SK-N-SH treated with all-trans-retinoic acid at 6 μM for 48 hours (cell line): ENCODE measurements around the gene KLHL1.

Source experiments
- CSRNP3 ChIP-seq: fragments of 250-450 bp; sonication (Bioruptor Pico); IDR thresholded peaks from 2 replicates; pipeline ENCODE4 v1.5.1; 2021; ENCODE audit warnings: mild to moderate bottlenecking, moderate library complexity
- ESRRG ChIP-seq: fragments of 250-450 bp; sonication (Bioruptor Pico); IDR thresholded peaks from 2 replicates; pipeline ENCODE4 v1.6.1; 2021; ENCODE audit warnings: mild to moderate bottlenecking
- ISL1 ChIP-seq: fragments of 250-450 bp; sonication (Bioruptor Pico); IDR thresholded peaks from 2 replicates; pipeline ENCODE4 v2.1.2; 2022; ENCODE audit warnings: mild to moderate bottlenecking, moderate library complexity
- OSR1 ChIP-seq: fragments of 250-450 bp; sonication (Bioruptor Pico); IDR thresholded peaks from 2 replicates; pipeline ENCODE4 v1.8.0; 2022; ENCODE audit warnings: moderate library complexity, mild to moderate bottlenecking, inconsistent platforms
- RARB ChIP-seq: fragments of 250-450 bp; sonication (Bioruptor Pico); IDR thresholded peaks from 2 replicates; pipeline ENCODE4 v1.8.0; 2021; ENCODE audit warnings: mild to moderate bottlenecking, moderate library complexity
- SNAI2 ChIP-seq: fragments of 250-450 bp; sonication (Bioruptor Pico); IDR thresholded peaks from 2 replicates; pipeline ENCODE4 v1.5.0; 2020; ENCODE audit warnings: mild to moderate bottlenecking, moderate library complexity
- TCF4 ChIP-seq: fragments of 250-450 bp; sonication (Bioruptor Pico); IDR thresholded peaks from 2 replicates; pipeline ENCODE4 v1.8.0; 2021; ENCODE audit warnings: mild to moderate bottlenecking, moderate library complexity, borderline replicate concordance
- ZFP3 ChIP-seq: fragments of 250-450 bp; sonication (Bioruptor Pico); IDR thresholded peaks from 2 replicates; pipeline ENCODE4 v1.5.0; 2020; ENCODE audit warnings: mild to moderate bottlenecking, moderate library complexity
- ZFP30 ChIP-seq: fragments of 450-650 bp; formaldehyde crosslinking; IDR thresholded peaks from 2 replicates; pipeline ENCODE4 v1.5.0; 2022; ENCODE audit warnings: mild to moderate bottlenecking, moderate library complexity
- ZNF70 ChIP-seq: fragments of 450-650 bp; formaldehyde crosslinking; IDR thresholded peaks from 2 replicates; pipeline ENCODE4 v1.5.0; 2020; ENCODE audit warnings: mild to moderate bottlenecking, moderate library complexity
- ZNF8 ChIP-seq: fragments of 450-650 bp; formaldehyde crosslinking; IDR thresholded peaks from 2 replicates; pipeline ENCODE4 v1.5.0; 2020; ENCODE audit warnings: mild to moderate bottlenecking, moderate library complexity
- TF ChIP-seq, protein P1 (sequence below): fragments of 250-450 bp; sonication (Bioruptor Pico); IDR thresholded peaks from 2 replicates; pipeline ENCODE4 v1.5.1; 2020; ENCODE audit warnings: low read depth, mild to moderate bottlenecking, moderate library complexity
- TF ChIP-seq, protein P2 (sequence below): fragments of 250-450 bp; sonication (Bioruptor Pico); IDR thresholded peaks from 2 replicates; pipeline ENCODE4 v1.8.0; 2020; ENCODE audit warnings: mild to moderate bottlenecking, moderate library complexity, borderline replicate concordance

DNA sequence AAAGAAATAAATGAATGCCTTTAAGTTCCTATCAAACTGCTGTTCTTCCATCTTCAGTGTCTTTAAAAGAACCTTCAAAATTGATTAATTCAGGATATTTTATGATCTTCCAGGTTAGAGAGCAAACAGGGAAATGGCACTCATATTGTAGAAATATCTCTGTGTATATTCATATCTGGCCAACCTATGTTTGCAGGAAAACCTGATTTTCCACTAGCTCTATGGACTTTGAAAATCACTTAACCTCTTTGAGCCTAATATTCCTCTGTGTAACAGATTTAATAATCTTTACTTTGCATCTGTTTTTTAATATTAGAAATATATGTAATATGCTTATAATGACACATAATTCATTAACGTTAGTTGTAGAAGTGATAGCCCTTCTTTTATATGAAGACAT, 228.3 kb downstream of the KLHL1 start:
- TF ChIP-seq, protein P1, sequence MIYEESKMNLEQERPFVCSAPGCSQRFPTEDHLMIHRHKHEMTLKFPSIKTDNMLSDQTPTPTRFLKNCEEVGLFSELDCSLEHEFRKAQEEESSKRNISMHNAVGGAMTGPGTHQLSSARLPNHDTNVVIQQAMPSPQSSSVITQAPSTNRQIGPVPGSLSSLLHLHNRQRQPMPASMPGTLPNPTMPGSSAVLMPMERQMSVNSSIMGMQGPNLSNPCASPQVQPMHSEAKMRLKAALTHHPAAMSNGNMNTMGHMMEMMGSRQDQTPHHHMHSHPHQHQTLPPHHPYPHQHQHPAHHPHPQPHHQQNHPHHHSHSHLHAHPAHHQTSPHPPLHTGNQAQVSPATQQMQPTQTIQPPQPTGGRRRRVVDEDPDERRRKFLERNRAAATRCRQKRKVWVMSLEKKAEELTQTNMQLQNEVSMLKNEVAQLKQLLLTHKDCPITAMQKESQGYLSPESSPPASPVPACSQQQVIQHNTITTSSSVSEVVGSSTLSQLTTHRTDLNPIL, result no peak
- TF ChIP-seq SNAI2 (CRISPR knock-in tag) (no peak), OSR1 (CRISPR knock-in tag) (no peak), ZNF8 (no peak), ZFP3 (no peak), RARB (CRISPR knock-in tag) (no peak), ZFP30 (CRISPR knock-in tag) (no peak), ZNF70 (CRISPR knock-in tag) (no peak), ISL1 (no peak), TCF4 (CRISPR knock-in tag) (no peak), CSRNP3 (no peak), ESRRG (CRISPR knock-in tag) (no peak)
- TF ChIP-seq, protein P2, sequence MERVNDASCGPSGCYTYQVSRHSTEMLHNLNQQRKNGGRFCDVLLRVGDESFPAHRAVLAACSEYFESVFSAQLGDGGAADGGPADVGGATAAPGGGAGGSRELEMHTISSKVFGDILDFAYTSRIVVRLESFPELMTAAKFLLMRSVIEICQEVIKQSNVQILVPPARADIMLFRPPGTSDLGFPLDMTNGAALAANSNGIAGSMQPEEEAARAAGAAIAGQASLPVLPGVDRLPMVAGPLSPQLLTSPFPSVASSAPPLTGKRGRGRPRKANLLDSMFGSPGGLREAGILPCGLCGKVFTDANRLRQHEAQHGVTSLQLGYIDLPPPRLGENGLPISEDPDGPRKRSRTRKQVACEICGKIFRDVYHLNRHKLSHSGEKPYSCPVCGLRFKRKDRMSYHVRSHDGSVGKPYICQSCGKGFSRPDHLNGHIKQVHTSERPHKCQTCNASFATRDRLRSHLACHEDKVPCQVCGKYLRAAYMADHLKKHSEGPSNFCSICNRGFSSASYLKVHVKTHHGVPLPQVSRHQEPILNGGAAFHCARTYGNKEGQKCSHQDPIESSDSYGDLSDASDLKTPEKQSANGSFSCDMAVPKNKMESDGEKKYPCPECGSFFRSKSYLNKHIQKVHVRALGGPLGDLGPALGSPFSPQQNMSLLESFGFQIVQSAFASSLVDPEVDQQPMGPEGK (CRISPR knock-in tag), result no peak
